ENCODE data around the gene STX19. TPM values are rescaled to one million over a fixed set of nuclear protein-coding genes. Genes with fewer than 3 reads are reported as not detected.

STX19 gene
- total and polyA plus RNA-seq, 2 of the 13 experiments (the other 11 are each of a cell fraction or from before 2014, with no cell fraction given), result not detected

GRCh38 chr3:93973131-93974126, 55.0 kb downstream of the STX19 start, which contains the start of gene PROS1 (continued):
- TF ChIP-seq ATF7-NPFF (CRISPR knock-in tag; IDR thresholded peaks at IDR 0.05; ENCODE audit: low read depth) (peak; percentile 51; the same call in 1 of the 2 replicates), ESRRA (CRISPR knock-in tag; IDR thresholded peaks at IDR 0.05; ENCODE audit: low read depth) (0 out of 2 replicates have a peak, but pooled peaks have one; percentile 11), HIVEP1 (CRISPR knock-in tag; IDR thresholded peaks at IDR 0.05) (no peak), ZC3H4 (CRISPR knock-in tag; IDR thresholded peaks at IDR 0.05; ENCODE audit: borderline replicate concordance) (no peak), HNRNPL (IDR thresholded peaks at IDR 0.05; ENCODE audit: low read depth, low read length) (no peak), ZNF781 (CRISPR knock-in tag; IDR thresholded peaks at IDR 0.05; ENCODE audit: borderline replicate concordance, not compliant biosample characterization) (peak; percentile 22), ZNF749 (CRISPR knock-in tag; IDR thresholded peaks at IDR 0.05; ENCODE audit: borderline replicate concordance) (0 out of 2 replicates have a peak, but pooled peaks have one; percentile 52), ZNF556 (CRISPR knock-in tag; IDR thresholded peaks at IDR 0.05; ENCODE audit: borderline replicate concordance) (peak; percentile 86; the same call in 1 of the 2 replicates), ZNF562 (CRISPR knock-in tag; IDR thresholded peaks at IDR 0.05; ENCODE audit: borderline replicate concordance) (no peak), KLF9 (CRISPR knock-in tag; IDR thresholded peaks at IDR 0.05; ENCODE audit: low read depth) (no peak), ZNF343 (CRISPR knock-in tag; IDR thresholded peaks at IDR 0.05) (no peak), MAFF (IDR thresholded peaks at IDR 0.05; ENCODE audit: low read depth, low read length) (0 out of 2 replicates have a peak, but pooled peaks have one; percentile 3), KDM5B (CRISPR knock-in tag; IDR thresholded peaks at IDR 0.05; ENCODE audit: borderline replicate concordance) (peak; percentile 66; the same call in 1 of the 2 replicates), ZFAT (CRISPR knock-in tag; conservative IDR thresholded peaks at IDR 0.05) (no peak), RAD51 (IDR thresholded peaks at IDR 0.05; ENCODE audit: borderline replicate concordance) (no peak), EZH2 (conservative IDR thresholded peaks at IDR 0.05; ENCODE audit: low read depth, low read length) (no peak), GATAD2A (CRISPR knock-in tag; IDR thresholded peaks at IDR 0.05) (0 out of 2 replicates have a peak, but pooled peaks have one; percentile 16), ZNF17 (CRISPR knock-in tag; IDR thresholded peaks at IDR 0.05) (no peak), ZBTB10 (CRISPR knock-in tag; IDR thresholded peaks at IDR 0.05; ENCODE audit: borderline replicate concordance) (0 out of 2 replicates have a peak, but pooled peaks have one; percentile 24), ZNF552 (CRISPR knock-in tag; IDR thresholded peaks at IDR 0.05; ENCODE audit: borderline replicate concordance) (no peak), HDAC6 (IDR thresholded peaks at IDR 0.05; ENCODE audit: low read depth, low read length) (no peak), NFE2 (CRISPR knock-in tag; IDR thresholded peaks at IDR 0.05) (no peak), SCMH1 (CRISPR knock-in tag; IDR thresholded peaks at IDR 0.05; ENCODE audit: borderline replicate concordance) (no peak)
- TF ChIP-seq, protein P1, sequence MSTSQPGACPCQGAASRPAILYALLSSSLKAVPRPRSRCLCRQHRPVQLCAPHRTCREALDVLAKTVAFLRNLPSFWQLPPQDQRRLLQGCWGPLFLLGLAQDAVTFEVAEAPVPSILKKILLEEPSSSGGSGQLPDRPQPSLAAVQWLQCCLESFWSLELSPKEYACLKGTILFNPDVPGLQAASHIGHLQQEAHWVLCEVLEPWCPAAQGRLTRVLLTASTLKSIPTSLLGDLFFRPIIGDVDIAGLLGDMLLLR (CRISPR knock-in tag; IDR thresholded peaks at IDR 0.05), result no peak
- TF ChIP-seq, protein P2, sequence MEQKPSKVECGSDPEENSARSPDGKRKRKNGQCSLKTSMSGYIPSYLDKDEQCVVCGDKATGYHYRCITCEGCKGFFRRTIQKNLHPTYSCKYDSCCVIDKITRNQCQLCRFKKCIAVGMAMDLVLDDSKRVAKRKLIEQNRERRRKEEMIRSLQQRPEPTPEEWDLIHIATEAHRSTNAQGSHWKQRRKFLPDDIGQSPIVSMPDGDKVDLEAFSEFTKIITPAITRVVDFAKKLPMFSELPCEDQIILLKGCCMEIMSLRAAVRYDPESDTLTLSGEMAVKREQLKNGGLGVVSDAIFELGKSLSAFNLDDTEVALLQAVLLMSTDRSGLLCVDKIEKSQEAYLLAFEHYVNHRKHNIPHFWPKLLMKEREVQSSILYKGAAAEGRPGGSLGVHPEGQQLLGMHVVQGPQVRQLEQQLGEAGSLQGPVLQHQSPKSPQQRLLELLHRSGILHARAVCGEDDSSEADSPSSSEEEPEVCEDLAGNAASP (CRISPR knock-in tag; IDR thresholded peaks at IDR 0.05; ENCODE audit: borderline replicate concordance), result no peak; the same call in 1 of the 2 replicates
